ENCODE data around the gene GRAMD1B. TPM values are rescaled to one million over a fixed set of nuclear protein-coding genes. Genes with fewer than 3 reads are reported as not detected.
"Not testable (repeated sequence)": the region's sequence is repeated elsewhere in the genome, so short reads cannot be mapped to it uniquely, and the experiment has no call there.

GRAMD1B gene
- total RNA-seq, 5 donors from 2014 or later (not counting 1 experiment from before 2014, with no cell fraction given), result 8.6 to 15.6 (median 10.5) TPM

GRCh38 chr11:123572791-123573190 is 142.7 kb downstream of the GRAMD1B start:
- DNase-seq; POLR2A ChIA-PET; H3K4me1 ChIP-seq (ENCODE audit: control insufficient read depth in 1 of 2, extremely low read depth in 1 of 2, insufficient read depth in 2 of 2, low read length in 2 of 2); H3K36me3 Mint-ChIP-seq; H3K27me3 Mint-ChIP-seq; H3K9me3 ChIP-seq; H3K27me3 ChIP-seq (replicated peaks in 1 of 2; ENCODE audit: control insufficient read depth in 2 of 2, extremely low read depth in 1 of 2, insufficient read depth in 2 of 2, low read length in 1 of 2); H3K27ac Mint-ChIP-seq; H3K4me3 ChIP-seq (ENCODE audit: control insufficient read depth in 1 of 2, extremely low read depth in 1 of 2, low read length in 1 of 2); H3K36me3 ChIP-seq (ENCODE audit: control insufficient read depth in 2 of 2, extremely low read depth in 1 of 2, insufficient read depth in 1 of 2, low read length in 1 of 2); H3K27ac ChIP-seq (ENCODE audit: low read length); ATAC-seq (replicated peaks in 1 of 4); H3K4me3 Mint-ChIP-seq; H3K9me3 Mint-ChIP-seq: not testable (repeated sequence)
- peaks cover 9 to 14% (median 11%) of the 10 kb centered on the region in 3 donors for H3K4me1 Mint-ChIP-seq
- CTCF ChIA-PET, result interaction anchor here (0.6 to 1.6 kb wide), 3 partner anchors 8 to 617 kb away, joined by 3 to 6 read pairs (median 4); no protein-coding TSS in a partner anchor
- 94% methylated on average over 21 of the region's 21 CpGs for WGBS (ENCODE audit: insufficient coverage)

- Histone ChIP-seq H3K27me3 (replicated peaks in 1 of 2; ENCODE audit: control insufficient read depth in 2 of 2, extremely low read depth in 1 of 2, insufficient read depth in 2 of 2, low read length in 1 of 2) (no peaks in the 10 kb centered on the region), H3K27ac (ENCODE audit: low read length) (no peak overlapping the region), H3K4me1 (ENCODE audit: control insufficient read depth in 1 of 2, extremely low read depth in 1 of 2, insufficient read depth in 2 of 2, low read length in 2 of 2) (peaks cover 0 to 8% of the 10 kb centered on the region in 2 experiments), H3K9me3 (no peaks in the 10 kb centered on the region), H3K4me3 (ENCODE audit: control insufficient read depth in 1 of 2, extremely low read depth in 1 of 2, low read length in 1 of 2) (no peak overlapping the region), H3K36me3 (ENCODE audit: control insufficient read depth in 2 of 2, extremely low read depth in 1 of 2, insufficient read depth in 1 of 2, low read length in 1 of 2) (no peaks in the 10 kb centered on the region)
- WGBS (ENCODE audit: insufficient coverage), result 100% methylated on average over 1 of the region's 2 CpGs
- POLR2A ChIA-PET, result no interaction called here
- DNase-seq (no peak), ATAC-seq (replicated peaks in 1 of 4) (no peak)
- Mint-ChIP-seq H3K9me3 (no peaks in the 10 kb centered on the region), H3K4me3 (no peak overlapping the region), H3K36me3 (no peaks in the 10 kb centered on the region), H3K27me3 (no peaks in the 10 kb centered on the region), H3K27ac (no peak overlapping the region), H3K4me1 (peaks cover 11 to 14% (median 11%) of the 10 kb centered on the region in 3 donors)
- CTCF ChIA-PET, result interaction anchor here (0.6 to 1.6 kb wide), 4 partner anchors 9 to 1359 kb away, joined by 3 to 5 read pairs (median 4); no protein-coding TSS in a partner anchor
These were observed 143.2 kb downstream of the GRAMD1B start for GRCh38 chr11:123573286-123573685.

DNA sequence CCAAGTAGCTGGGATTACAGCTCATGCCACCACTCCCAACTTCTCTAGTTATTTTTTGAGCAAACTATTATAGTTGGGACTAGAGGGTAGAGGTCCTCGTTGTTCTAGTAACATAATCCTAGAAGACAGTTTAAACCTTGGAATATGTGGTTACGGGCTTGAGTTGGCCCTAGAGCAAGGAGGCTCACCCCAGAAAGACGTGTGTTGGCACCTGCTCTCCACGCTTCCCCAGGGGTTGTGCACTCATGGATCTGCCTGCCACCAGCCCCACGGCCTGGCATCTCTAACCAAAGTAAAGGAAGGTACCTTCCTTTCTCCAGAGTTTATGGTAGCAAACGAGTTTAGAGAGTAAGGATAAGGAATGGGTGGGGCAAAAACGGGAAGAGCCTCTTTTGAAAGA is 145.4 kb downstream of the GRAMD1B start:
- 89% methylated on average over 3 of the region's 7 CpGs for WGBS (ENCODE audit: insufficient coverage)
- peaks cover 0 to 3% of the 10 kb centered on the region in 2 experiments for H3K27me3 ChIP-seq (replicated peaks in 1 of 2; ENCODE audit: control insufficient read depth in 2 of 2, extremely low read depth in 1 of 2, insufficient read depth in 2 of 2, low read length in 1 of 2)
- no peaks in the 10 kb centered on the region for H3K9me3 ChIP-seq
- no peak for DNase-seq
- H3K4me1 Mint-ChIP-seq, result peaks cover 12 to 17% (median 13%) of the 10 kb centered on the region in 3 donors
- no peak overlapping the region for H3K4me3 Mint-ChIP-seq
- H3K4me3 ChIP-seq (ENCODE audit: control insufficient read depth in 1 of 2, extremely low read depth in 1 of 2, low read length in 1 of 2), result no peak overlapping the region
- no peak for ATAC-seq (replicated peaks in 1 of 4)
- no peak overlapping the region for H3K27ac Mint-ChIP-seq
- POLR2A ChIA-PET, result no interaction called here
- peaks cover 0 to 2% of the 10 kb centered on the region in 2 donors for H3K36me3 ChIP-seq (ENCODE audit: control insufficient read depth in 2 of 2, extremely low read depth in 1 of 2, insufficient read depth in 1 of 2, low read length in 1 of 2)
- H3K4me1 ChIP-seq (ENCODE audit: control insufficient read depth in 1 of 2, extremely low read depth in 1 of 2, insufficient read depth in 2 of 2, low read length in 2 of 2), result peaks cover 0 to 12% of the 10 kb centered on the region in 2 experiments
- CTCF ChIA-PET, result interaction anchor here in 1 of 2 donors (0.6 kb wide), 1 partner anchor 137 kb away, joined by 5 read pairs; no protein-coding TSS in a partner anchor
- no peaks in the 10 kb centered on the region for H3K36me3 Mint-ChIP-seq
- no peak overlapping the region for H3K27ac ChIP-seq (ENCODE audit: low read length)
- no peaks in the 10 kb centered on the region for H3K9me3 Mint-ChIP-seq
- H3K27me3 Mint-ChIP-seq, result no peaks in the 10 kb centered on the region

GRCh38 chr11:123576082-123576481 is 146.0 kb downstream of the GRAMD1B start:
- Mint-ChIP-seq H3K4me1 (peaks cover 17 to 23% (median 18%) of the 10 kb centered on the region in 3 donors), H3K27me3 (no peaks in the 10 kb centered on the region), H3K9me3 (no peaks in the 10 kb centered on the region), H3K36me3 (no peaks in the 10 kb centered on the region), H3K27ac (no peak overlapping the region), H3K4me3 (no peak overlapping the region)
- Histone ChIP-seq H3K27me3 (replicated peaks in 1 of 2; ENCODE audit: control insufficient read depth in 2 of 2, extremely low read depth in 1 of 2, insufficient read depth in 2 of 2, low read length in 1 of 2) (peaks cover 0 to 3% of the 10 kb centered on the region in 2 experiments), H3K36me3 (ENCODE audit: control insufficient read depth in 2 of 2, extremely low read depth in 1 of 2, insufficient read depth in 1 of 2, low read length in 1 of 2) (peaks cover 0 to 2% of the 10 kb centered on the region in 2 donors), H3K4me3 (ENCODE audit: control insufficient read depth in 1 of 2, extremely low read depth in 1 of 2, low read length in 1 of 2) (no peak overlapping the region), H3K27ac (ENCODE audit: low read length) (no peak overlapping the region), H3K9me3 (no peaks in the 10 kb centered on the region), H3K4me1 (ENCODE audit: control insufficient read depth in 1 of 2, extremely low read depth in 1 of 2, insufficient read depth in 2 of 2, low read length in 2 of 2) (peaks cover 0 to 17% of the 10 kb centered on the region in 2 experiments)
- ChIA-PET CTCF (interaction anchor here (0.6 to 1.2 kb wide), 9 partner anchors 15 to 578 kb away, joined by 3 to 5 read pairs (median 3); no protein-coding TSS in a partner anchor), POLR2A (no interaction called here)
- DNase-seq (no peak), ATAC-seq (replicated peaks in 1 of 4) (no peak)
- WGBS (ENCODE audit: insufficient coverage), result 78% methylated on average over 1 of the region's 3 CpGs

DNA sequence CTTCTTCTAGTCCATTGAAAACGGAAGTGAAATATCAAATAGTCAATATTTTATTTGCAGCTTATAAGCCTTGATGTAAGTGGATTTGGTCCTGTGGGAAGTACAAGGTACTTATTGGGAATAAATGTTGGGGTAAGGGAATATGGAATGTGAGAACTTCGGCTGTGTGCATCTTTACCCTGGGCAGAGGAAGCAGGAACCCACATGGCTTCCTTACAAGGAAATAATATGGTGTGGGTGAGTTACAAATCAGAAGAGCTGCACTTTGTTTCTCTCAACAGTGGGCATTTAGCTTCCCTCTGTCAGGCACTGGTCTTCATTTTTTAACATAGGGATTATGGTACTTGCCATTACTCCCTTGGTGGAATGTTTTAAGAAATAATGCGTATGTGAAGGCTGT is 146.4 kb downstream of the GRAMD1B start:
- H3K4me3 Mint-ChIP-seq, result peak overlapping the region in 1 of 3 donors; percentile 11
- H3K36me3 Mint-ChIP-seq, result no peaks in the 10 kb centered on the region
- POLR2A ChIA-PET, result no interaction called here
- peaks cover 18 to 25% (median 19%) of the 10 kb centered on the region in 3 donors for H3K4me1 Mint-ChIP-seq
- no peak overlapping the region for H3K27ac Mint-ChIP-seq
- Histone ChIP-seq H3K27me3 (replicated peaks in 1 of 2; ENCODE audit: control insufficient read depth in 2 of 2, extremely low read depth in 1 of 2, insufficient read depth in 2 of 2, low read length in 1 of 2) (peaks cover 0 to 3% of the 10 kb centered on the region in 2 experiments), H3K36me3 (ENCODE audit: control insufficient read depth in 2 of 2, extremely low read depth in 1 of 2, insufficient read depth in 1 of 2, low read length in 1 of 2) (peaks cover 0 to 2% of the 10 kb centered on the region in 2 donors), H3K27ac (ENCODE audit: low read length) (no peak overlapping the region), H3K4me1 (ENCODE audit: control insufficient read depth in 1 of 2, extremely low read depth in 1 of 2, insufficient read depth in 2 of 2, low read length in 2 of 2) (peaks cover 0 to 17% of the 10 kb centered on the region in 2 experiments), H3K4me3 (ENCODE audit: control insufficient read depth in 1 of 2, extremely low read depth in 1 of 2, low read length in 1 of 2) (peak overlapping the region in 1 of 2 donors; percentile 52), H3K9me3 (no peaks in the 10 kb centered on the region)
- ATAC-seq (replicated peaks in 1 of 4) (no peak), DNase-seq (no peak)
- CTCF ChIA-PET, result interaction anchor here (0.5 to 1.2 kb wide), 12 partner anchors 11 to 578 kb away, joined by 3 to 9 read pairs (median 3); no protein-coding TSS in a partner anchor
- WGBS (ENCODE audit: insufficient coverage), result 0% methylated on average over 1 of the region's 3 CpGs
- no peaks in the 10 kb centered on the region for H3K27me3 Mint-ChIP-seq
- H3K9me3 Mint-ChIP-seq, result no peaks in the 10 kb centered on the region

DNA sequence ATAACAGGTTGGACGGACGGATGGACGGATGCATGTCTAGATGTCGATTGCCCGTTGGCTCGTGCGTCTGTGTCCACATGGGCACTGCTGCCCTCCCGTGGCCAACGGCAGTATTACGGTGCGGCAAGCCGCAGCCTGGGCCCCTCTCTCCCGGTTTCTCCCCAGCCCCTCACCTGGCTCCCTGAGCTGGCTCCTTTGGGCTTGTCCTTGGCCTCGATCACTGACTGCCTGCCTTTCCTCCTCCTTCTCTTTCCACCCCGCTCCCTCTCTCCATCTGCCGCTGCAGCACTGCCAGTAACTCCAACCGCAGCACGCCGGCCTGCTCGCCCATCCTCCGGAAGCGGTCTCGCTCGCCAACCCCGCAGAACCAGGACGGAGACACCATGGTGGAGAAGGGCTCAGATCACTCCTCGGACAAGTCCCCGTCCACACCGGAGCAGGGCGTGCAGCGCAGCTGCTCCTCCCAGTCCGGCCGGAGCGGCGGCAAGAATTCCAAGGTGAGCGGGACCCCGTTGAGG is 147.1 kb downstream of the GRAMD1B start:
- Mint-ChIP-seq H3K4me3 (peak overlapping the region; percentile 11 to 46 (median 45)), H3K27ac (no peak overlapping the region), H3K9me3 (no peaks in the 10 kb centered on the region), H3K36me3 (no peaks in the 10 kb centered on the region), H3K27me3 (no peaks in the 10 kb centered on the region), H3K4me1 (peaks cover 18 to 25% (median 19%) of the 10 kb centered on the region in 3 donors)
- Histone ChIP-seq H3K27ac (ENCODE audit: low read length) (no peak overlapping the region), H3K4me3 (ENCODE audit: control insufficient read depth in 1 of 2, extremely low read depth in 1 of 2, low read length in 1 of 2) (peak overlapping the region in 1 of 2 donors; percentile 52), H3K9me3 (no peaks in the 10 kb centered on the region), H3K27me3 (replicated peaks in 1 of 2; ENCODE audit: control insufficient read depth in 2 of 2, extremely low read depth in 1 of 2, insufficient read depth in 2 of 2, low read length in 1 of 2) (peaks cover 0 to 3% of the 10 kb centered on the region in 2 experiments), H3K36me3 (ENCODE audit: control insufficient read depth in 2 of 2, extremely low read depth in 1 of 2, insufficient read depth in 1 of 2, low read length in 1 of 2) (peaks cover 0 to 2% of the 10 kb centered on the region in 2 donors), H3K4me1 (ENCODE audit: control insufficient read depth in 1 of 2, extremely low read depth in 1 of 2, insufficient read depth in 2 of 2, low read length in 2 of 2) (peaks cover 0 to 17% of the 10 kb centered on the region in 2 experiments)
- POLR2A ChIA-PET, result no interaction called here
- 58% methylated on average over 34 of the region's 37 CpGs for WGBS (ENCODE audit: insufficient coverage)
- ATAC-seq (replicated peaks in 1 of 4), result peak; percentile 55 to 63 (median 60)
- CTCF ChIA-PET, result interaction anchor here (0.5 to 1.2 kb wide), 12 partner anchors 12 to 577 kb away, joined by 3 to 9 read pairs (median 3); no protein-coding TSS in a partner anchor
- peak in 32 of 35 experiments; percentile 16 to 69 (median 46) for DNase-seq

All from T-cell (primary cell).